Pancreas (tissue), 10 donors: ENCODE results near the gene IRF8. TPM values are rescaled to one million over a fixed set of nuclear protein-coding genes. Genes with fewer than 3 reads are reported as not detected.

Experiments used
- ATAC-seq, 4 donors: fragments of 200-7000 bp; cut with Tn5 transposase; one replicate each; pipeline versions ENCODE4 v1.8.0 to v1.9.1; 2020; ENCODE audit warnings: mild to moderate bottlenecking in 4 of 4, moderate library complexity in 4 of 4
- DNase-seq, 6 donors: peaks; one replicate each; pipeline ENCODE4 v3.0.0-alpha.2; 2020
- FAIRE-seq: peaks from 2 replicates; lab custom pipeline; 2012; peaks lifted over from hg19 to GRCh38; lab: Jason Lieb, UNC
- H3K27ac ChIP-seq, 4 donors: fragments of 200-600 bp; sonication (generic); 1 replicate in 3 of 4; 2 replicates in 1 of 4; pipeline versions ENCODE4 v1.5.0 to v1.8.0; 2020
- H3K27me3 ChIP-seq, 4 donors: fragments of 200-600 bp; one replicate each; pipeline ENCODE4 v1.8.0; 2021
- H3K36me3 ChIP-seq, 3 donors: fragments of 200-600 bp; sonication (generic) in 1 of 3; one replicate each; pipeline versions ENCODE4 v1.5.0 to v1.8.0; 2020 to 2021
- H3K4me1 ChIP-seq, 3 donors: fragments of 200-600 bp; one replicate each; pipeline ENCODE4 v1.8.0; 2021
- H3K4me3 ChIP-seq, 4 donors: fragments of 200-600 bp; sonication (generic) in 2 of 4; one replicate each; pipeline versions ENCODE4 v1.5.0 to v1.8.0; 2020 to 2021
- H3K9me3 ChIP-seq, 4 donors: fragments of 200-600 bp; one replicate each; pipeline ENCODE4 v1.8.0; 2021
- CTCF ChIP-seq, 4 donors: fragments of 200-600 bp; sonication (generic) in 3 of 4; IDR thresholded peaks; one replicate each; pipeline versions ENCODE4 v1.5.0 to v1.8.0; 2021; ENCODE audit warnings: antibody characterized with exemption in 4 of 4
- WGBS, 2 donors: extraction: QIAGEN DNeasy Blood & Tissue Kit; methylation state at CpG; one replicate each; pipeline ENCODE4 v1.1.7; 2013; 5-methylcytosine and 5-hydroxymethylcytosine counted together
- intact Hi-C, 3 donors: fragments of 100-400 bp; cut with DNase I; formaldehyde crosslinking; loops; one replicate each; pipeline versions ENCODE4 v1.11.1 to v1.14.2; 2022
- polyA plus RNA-seq, 2 donors: library from polyadenylated mRNA; stranded (reverse); fragments of 200-250 nt; gene quantifications; one replicate each; pipeline ENCODE4 v1.2.3, GENCODE V29; 2013
- total RNA-seq, 6 donors: library from RNA; stranded (reverse); fragmentation: NEBNext Ultra II Directional in 4 of 6; extraction: Animal tissue kit (Norgen Biotek cat#: 25700) in 4 of 6; gene quantifications; one replicate each; pipeline versions ENCODE4 v1.2.1 to v1.2.4, GENCODE V29; 2021 to 2023
- donor health status: healthy with polysubstance abuse.
- donor health status: DM: no; HTN: no; CAD: no; lungs with moderate emphysema.
- donor health status: DM: no; HTN: no; CAD: no.
- donor health status: control.
- donor health status: control.
- donor health status: Bipolar disorder and iron deficiency.
- donor health status: DM: yes; HTN: yes; CAD: no.
- donor health status: DM: no; HTN: no; CAD: no.
- donor health status: DM: no; HTN: no; CAD: no.
- donor health status: DM: yes; HTN: yes; CAD: no.

Gene IRF8
- total and polyA plus RNA-seq, 8 donors = 0.92 to 18.2 (median 6.9) TPM

DNA sequence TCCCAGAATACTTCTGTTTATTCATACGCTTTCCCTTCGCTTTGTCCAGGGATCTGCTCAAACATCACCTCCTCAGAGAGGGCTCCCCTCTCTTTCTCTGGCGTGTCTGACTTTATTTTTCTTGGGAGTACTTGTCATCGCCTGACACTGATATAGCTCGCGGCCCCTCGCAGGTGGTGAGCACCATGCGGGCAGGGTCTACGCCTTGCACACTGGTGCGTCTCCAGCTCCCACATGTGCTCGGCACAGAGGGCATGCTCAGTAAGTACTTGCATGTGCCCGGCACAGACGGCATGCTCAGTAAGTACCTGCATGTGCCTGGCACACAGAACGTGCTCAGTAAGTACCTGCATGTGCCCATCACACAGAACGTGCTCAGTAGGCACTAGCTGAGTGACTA is 57.5 kb downstream of the IRF8 start:
- H3K9me3 ChIP-seq = no peaks in the 10 kb centered on the region
- no peaks in the 10 kb centered on the region for H3K36me3 ChIP-seq
- no peak overlapping the region for H3K4me3 ChIP-seq
- H3K27me3 ChIP-seq = no peaks in the 10 kb centered on the region
- no peak overlapping the region for H3K27ac ChIP-seq
- no peak for TF ChIP-seq CTCF (IDR thresholded peaks at IDR 0.05)
- WGBS, 2 donors = 73 to 87% methylated on average over 15 of the region's 15 CpGs
- ATAC-seq (no peak), DNase-seq (no peak), FAIRE-seq (no peak)
- H3K4me1 ChIP-seq = no peaks in the 10 kb centered on the region
- intact Hi-C loops = no loop called here

DNA sequence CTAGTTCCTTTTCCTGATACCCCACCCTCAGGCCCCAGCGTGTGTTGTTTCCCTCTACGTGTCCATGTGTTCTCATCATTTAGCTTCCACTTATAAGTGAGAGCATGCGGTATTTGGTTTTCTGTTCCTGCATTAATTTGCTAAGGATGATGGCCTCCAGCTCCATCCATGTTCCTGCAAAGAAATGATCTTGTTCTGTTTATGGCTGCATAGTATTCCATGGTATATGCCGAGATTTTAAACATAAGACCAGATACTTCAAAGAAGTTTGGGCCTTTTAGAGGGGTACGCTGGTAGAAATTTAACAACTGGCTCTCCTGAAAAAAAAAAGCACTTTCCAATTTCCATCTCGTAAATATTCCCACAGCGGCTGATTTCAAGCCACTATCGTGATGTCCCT is 59.8 kb downstream of the IRF8 start:
- no peak for DNase-seq

GRCh38 chr16:85959686-85960085 is 60.7 kb downstream of the IRF8 start:
- WGBS, 2 donors = 53 to 58% methylated on average over 9 of the region's 9 CpGs
- no peak for DNase-seq
- FAIRE-seq = no peak
- ATAC-seq = no peak
- H3K36me3 ChIP-seq = no peaks in the 10 kb centered on the region
- no peaks in the 10 kb centered on the region for H3K4me1 ChIP-seq
- H3K4me3 ChIP-seq = no peak overlapping the region
- no peaks in the 10 kb centered on the region for H3K27me3 ChIP-seq
- TF ChIP-seq CTCF (IDR thresholded peaks at IDR 0.05) = no peak
- no peak overlapping the region for H3K27ac ChIP-seq
- no peaks in the 10 kb centered on the region for H3K9me3 ChIP-seq
- intact Hi-C loops = no loop called here

More for the DNA sequence above, 59.8 kb downstream of the IRF8 start:
- ATAC-seq (no peak), FAIRE-seq (no peak)
- no peak overlapping the region for H3K27ac ChIP-seq
- no peaks in the 10 kb centered on the region for H3K36me3 ChIP-seq
- H3K4me3 ChIP-seq = no peak overlapping the region
- intact Hi-C loops = no loop called here
- TF ChIP-seq CTCF (IDR thresholded peaks at IDR 0.05) = no peak
- 80 to 88% methylated on average over 8 of the region's 8 CpGs for WGBS, 2 donors
- no peaks in the 10 kb centered on the region for H3K27me3 ChIP-seq
- H3K4me1 ChIP-seq = no peaks in the 10 kb centered on the region
- no peaks in the 10 kb centered on the region for H3K9me3 ChIP-seq

DNA sequence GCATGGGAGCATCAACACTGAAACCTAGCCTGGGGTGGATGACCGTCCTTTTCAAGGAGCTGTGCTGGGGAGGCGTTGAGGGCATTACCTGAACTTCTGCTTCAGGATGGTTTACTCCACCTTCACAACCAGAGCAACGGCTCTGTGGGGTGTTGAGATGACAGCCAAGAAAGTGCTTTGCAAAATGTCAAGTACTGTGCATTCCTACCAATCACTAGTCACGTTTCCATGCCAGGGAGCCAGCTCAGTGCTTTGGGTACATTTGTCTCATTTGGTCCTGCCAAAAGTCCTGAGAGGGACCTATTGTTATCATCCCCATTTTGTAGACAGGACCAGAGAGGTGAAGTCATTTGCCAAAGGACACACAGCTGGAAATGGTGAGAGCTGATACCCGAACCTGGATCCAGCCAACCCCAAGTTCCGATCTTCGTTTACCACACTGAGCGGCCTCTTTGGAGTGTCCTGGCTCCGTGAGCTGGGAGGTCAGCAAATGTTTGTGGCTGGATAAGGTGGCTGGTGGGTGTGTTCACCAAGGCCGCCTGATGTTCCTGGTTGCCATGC is 61.6 kb downstream of the IRF8 start:
- Histone ChIP-seq H3K4me1 (no peaks in the 10 kb centered on the region), H3K4me3 (no peak overlapping the region), H3K9me3 (no peaks in the 10 kb centered on the region), H3K36me3 (no peaks in the 10 kb centered on the region), H3K27me3 (no peaks in the 10 kb centered on the region), H3K27ac (no peak overlapping the region)
- ATAC-seq (no peak), DNase-seq (no peak), FAIRE-seq (no peak)
- WGBS, 2 donors = 50 to 57% methylated on average over 10 of the region's 10 CpGs
- intact Hi-C loops = no loop called here
- TF ChIP-seq CTCF (IDR thresholded peaks at IDR 0.05) = no peak

GRCh38 chr16:85961988-85962915 is 63.3 kb downstream of the IRF8 start:
- H3K27me3 ChIP-seq = no peaks in the 10 kb centered on the region
- TF ChIP-seq CTCF (IDR thresholded peaks at IDR 0.05) = no peak
- no peak overlapping the region for H3K27ac ChIP-seq
- DNase-seq (no peak), FAIRE-seq (no peak), ATAC-seq (no peak)
- no peaks in the 10 kb centered on the region for H3K9me3 ChIP-seq
- intact Hi-C loops = no loop called here
- WGBS, 2 donors = 65 to 75% methylated on average over 22 of the region's 22 CpGs
- no peaks in the 10 kb centered on the region for H3K36me3 ChIP-seq
- H3K4me1 ChIP-seq = no peaks in the 10 kb centered on the region
- H3K4me3 ChIP-seq = no peak overlapping the region
